Measurements from ENCODE around the gene TCEA2.

TCEA2 gene

GRCh38 chr20:64067733-64068307, 4.8 kb downstream of the TCEA2 start:
- DNase-seq, result no peak

- no peak for DNase-seq
Measured at GRCh38 chr20:64068386-64069208, 5.6 kb downstream of the TCEA2 start.

- DNase-seq, result no peak
Measured at GRCh38 chr20:64069209-64069613, 6.2 kb downstream of the TCEA2 start.

DNA sequence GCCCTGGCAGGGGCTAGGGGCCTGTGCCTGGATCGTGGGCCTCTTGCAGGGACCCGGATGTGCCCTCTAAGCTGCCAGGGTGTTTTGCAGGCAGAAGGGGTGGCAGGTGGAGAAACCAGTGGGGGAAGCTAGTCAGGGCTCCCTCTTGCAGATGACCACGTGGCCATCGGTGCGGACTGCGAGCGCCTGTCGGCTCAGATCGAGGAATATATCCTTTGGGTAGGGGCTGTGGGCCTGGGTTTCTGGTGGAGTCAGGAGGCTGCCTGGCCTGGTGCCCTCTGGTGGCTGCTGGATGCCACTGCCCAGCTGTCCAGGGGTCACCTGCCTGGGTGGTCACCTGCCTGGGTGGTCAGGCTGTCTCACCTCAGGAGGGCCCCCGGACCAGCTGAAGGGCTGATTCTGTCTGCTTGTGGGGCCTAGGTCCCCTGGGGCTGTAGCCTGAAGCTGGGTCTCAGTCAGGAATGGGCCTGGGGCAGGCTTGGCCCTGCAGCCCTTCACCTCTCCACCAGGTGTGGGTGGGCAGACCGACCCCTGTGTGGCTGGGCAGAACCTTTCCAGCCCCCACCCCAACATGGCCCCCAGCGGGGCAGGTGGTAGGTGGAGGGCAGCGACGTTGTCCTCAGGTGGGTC, 6.7 kb downstream of the TCEA2 start:
- DNase-seq, result no peak

- DNase-seq, result no peak
Measured at GRCh38 chr20:64070244-64070993, 7.4 kb downstream of the TCEA2 start.

- no peak for DNase-seq
Measured at GRCh38 chr20:64071341-64072332, 8.6 kb downstream of the TCEA2 start.

- no peak for DNase-seq
Measured at GRCh38 chr20:64072498-64073063, 9.6 kb downstream of the TCEA2 start.

GRCh38 chr20:64073476-64074183, 10.6 kb downstream of the TCEA2 start:
- no peak for DNase-seq

DNA sequence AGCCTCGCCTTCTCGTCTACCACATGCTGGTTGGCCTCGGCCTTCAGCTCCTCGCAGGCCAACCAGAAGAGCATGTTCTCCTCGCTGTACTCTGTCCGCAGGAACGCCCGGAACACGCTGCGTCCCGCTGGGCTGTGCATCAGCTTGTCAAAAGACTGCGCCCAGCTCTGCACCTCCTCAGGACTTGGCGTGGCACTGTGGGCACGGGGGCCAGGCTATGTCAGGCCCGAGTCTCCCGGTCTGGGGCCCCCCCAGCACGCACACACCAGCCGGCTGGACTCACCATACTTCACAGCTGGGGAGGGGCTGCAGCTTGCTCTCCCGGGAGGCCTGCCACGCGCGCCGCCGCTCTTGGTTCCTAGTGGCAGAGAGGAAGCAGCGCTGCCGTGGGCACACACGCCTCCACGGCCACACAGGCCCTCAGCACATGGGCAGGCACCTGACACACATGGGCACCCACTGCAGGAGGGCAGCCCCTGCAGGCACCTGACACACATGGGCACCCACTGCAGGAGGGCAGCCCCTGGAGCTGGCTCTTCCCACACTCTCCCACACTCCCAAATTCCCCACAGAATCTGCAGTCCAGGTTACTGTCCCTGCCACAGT, 11.3 kb downstream of the TCEA2 start:
- no peak for DNase-seq

DNA sequence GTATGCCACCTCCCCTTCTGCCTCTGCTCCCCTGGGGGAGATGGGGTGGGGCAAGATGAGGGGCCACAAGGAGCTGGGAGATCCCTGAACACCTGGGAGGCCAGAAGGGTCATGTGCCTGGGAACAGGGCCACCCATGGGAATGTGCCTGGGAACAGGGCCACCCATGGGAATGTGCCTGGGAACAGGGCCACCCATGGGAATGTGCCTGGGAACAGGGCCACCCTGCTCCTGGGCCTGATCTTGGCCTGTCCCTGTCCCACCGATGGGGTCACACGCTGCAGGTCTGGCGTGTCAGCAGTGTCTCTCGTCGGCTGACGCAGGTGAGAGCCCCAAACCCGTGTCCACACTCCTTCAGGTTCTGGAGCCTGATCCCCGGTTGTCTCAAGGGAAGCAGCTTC, 12.0 kb downstream of the TCEA2 start:
- DNase-seq, result no peak

- DNase-seq, result no peak
Measured at GRCh38 chr20:64075556-64075955, 12.6 kb downstream of the TCEA2 start.

- no peak for DNase-seq
Measured at GRCh38 chr20:64076061-64076997, 13.3 kb downstream of the TCEA2 start.

DNA sequence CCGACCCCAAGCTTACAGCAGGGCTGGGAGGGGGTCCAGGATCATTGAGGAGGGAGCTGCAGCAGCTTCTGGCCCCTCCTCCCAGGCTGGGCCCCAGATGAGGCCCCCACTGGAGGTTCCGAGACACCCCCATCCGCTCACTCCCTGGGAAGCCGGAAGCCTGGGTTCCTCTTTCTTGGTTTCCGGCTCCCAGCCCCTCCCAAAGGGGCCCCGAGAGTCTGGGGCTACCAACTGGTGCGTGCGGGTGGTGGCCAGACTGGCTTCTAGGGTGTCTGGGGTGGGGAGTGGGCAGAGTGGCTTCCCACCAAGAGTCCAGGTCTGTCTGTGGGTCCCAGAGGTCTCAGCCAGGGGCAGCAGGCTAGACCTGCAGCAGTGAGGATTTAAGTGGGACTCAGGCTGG, 14.1 kb downstream of the TCEA2 start:
- DNase-seq, result no peak

DNA sequence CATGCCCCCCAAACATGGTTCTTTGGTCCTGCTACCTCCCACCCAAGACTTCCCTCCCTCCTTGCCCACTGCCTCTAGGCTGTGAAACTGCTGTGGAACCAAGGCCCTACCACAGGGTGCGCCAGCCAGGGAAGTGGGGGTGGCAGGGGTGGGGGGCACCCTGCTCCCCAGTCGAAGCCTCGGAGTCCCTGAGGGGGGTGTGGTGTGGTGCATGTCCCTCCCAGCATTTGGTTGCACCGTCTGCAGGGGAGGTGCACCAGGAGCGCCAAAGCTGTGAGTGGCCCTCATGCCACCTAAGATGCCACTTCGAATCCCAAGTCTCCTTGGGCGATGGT, 14.5 kb downstream of the TCEA2 start:
- DNase-seq, result no peak

GRCh38 chr20:64077876-64078551, 15.0 kb downstream of the TCEA2 start:
- DNase-seq, result no peak

GRCh38 chr20:64078934-64079272, 15.9 kb downstream of the TCEA2 start:
- no peak for DNase-seq

DNA sequence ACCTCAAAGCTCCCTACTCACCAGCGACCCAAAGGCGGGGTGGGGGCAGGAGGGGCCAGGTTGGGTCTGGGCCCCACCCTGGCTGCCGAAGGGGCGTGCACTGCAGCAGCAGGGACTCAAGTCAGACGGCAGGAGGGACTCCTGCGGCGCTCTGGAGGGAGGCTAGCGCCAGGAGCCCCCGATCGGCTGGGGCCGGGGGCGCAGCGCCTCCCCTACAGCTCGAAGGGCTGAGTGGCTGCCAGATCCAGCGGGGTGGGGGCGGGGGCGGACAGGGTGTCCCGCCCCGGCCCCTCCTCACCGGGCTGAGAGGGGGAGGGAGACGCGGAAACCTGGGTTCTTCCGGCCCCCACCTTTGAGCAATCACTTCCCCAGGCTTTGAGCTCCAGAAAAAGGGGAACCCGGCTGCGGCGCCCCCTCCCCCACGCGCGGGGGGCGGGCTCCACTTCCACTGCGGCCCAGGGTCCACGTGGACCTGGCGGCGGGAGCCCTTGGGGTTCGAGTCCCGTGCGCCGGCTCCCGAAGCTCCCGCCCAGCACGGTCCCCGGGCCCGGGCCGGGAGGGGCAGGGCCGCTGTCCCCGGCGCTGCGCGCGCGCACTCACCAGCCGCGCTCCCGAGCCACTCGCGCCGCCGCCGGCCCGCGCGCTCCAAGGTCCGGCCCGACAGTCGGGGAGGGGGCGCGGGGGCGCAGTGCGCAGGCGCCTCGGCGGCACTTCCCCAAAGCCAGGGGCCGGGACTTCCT, 16.4 kb downstream of the TCEA2 start, which contains the start of gene RGS19:
TSS of gene RGS19 (minus strand) at position 246 of the 740 bp plus-strand sequence. CDS start 2,632 bp downstream, outside the sequence.
- DNase-seq, result peak; percentile 73
